ENCODE measurements around the gene ZNF787. TPM values are rescaled to one million over a fixed set of nuclear protein-coding genes. Genes with fewer than 3 reads are reported as not detected.

ZNF787 gene
- total and polyA plus RNA-seq, 2 of the 4 experiments (the other 2 are of a cell fraction), result 4.8 to 11.2 TPM

DNA sequence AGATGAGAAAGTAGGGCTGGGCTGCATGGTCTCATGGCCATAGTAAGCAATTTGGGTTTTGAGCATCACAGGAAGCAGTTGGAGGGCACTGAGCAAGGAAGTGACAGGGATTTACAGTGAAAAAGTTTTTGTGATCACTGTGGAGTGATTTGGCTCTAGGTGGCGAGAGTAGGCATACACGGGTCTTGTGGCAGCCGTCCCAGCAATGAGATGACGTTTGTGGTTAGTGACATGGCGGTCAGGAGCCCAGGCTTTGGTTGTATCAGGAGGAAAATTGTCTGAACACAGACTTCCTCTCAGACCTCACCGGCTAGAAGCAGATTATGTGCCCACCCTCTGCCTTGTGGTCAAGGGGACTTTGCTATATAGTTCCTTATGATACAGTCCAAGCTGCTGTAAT, 23.3 kb upstream of the ZNF787 start:
- Histone ChIP-seq H2BK120ac (ENCODE audit: low read depth, low read length) (no peak overlapping the region), H3K79me1 (ENCODE audit: low read depth in 1 of 2, low read length in 2 of 2) (peaks cover 18 to 40% of the 10 kb centered on the region in 2 experiments)

More for the DNA sequence above, 23.3 kb upstream of the ZNF787 start:
- BruUV-seq (replicated peaks), result no TSS peak
- H3K9ac ChIP-seq (ENCODE audit: low read depth, low read length), result no peak overlapping the region
- CTCF ChIA-PET, result no interaction called here
- peaks cover 22% of the 10 kb centered on the region for H3K9me1 ChIP-seq (ENCODE audit: insufficient read depth, low read length)
- H3K56ac ChIP-seq (ENCODE audit: extremely low read depth, insufficient read depth, low read length), result no peak overlapping the region
- no peaks in the 10 kb centered on the region for H3K9me3 ChIP-seq (ENCODE audit: control insufficient read depth, insufficient read depth, low read length)
- H3K18ac ChIP-seq (ENCODE audit: low read depth, low read length), result no peak overlapping the region
- no peak overlapping the region for H3K27ac ChIP-seq (ENCODE audit: insufficient read depth, low read length)
- H4K91ac ChIP-seq (ENCODE audit: insufficient read depth, low read depth, low read length), result no peak overlapping the region
- no peak for TF ChIP-seq MAFK (IDR thresholded peaks at IDR 0.05; ENCODE audit: low read depth, low read length)
- TF ChIP-seq SMC3 (IDR thresholded peaks at IDR 0.05; ENCODE audit: low read depth, low read length), result no peak
- no peak for TF ChIP-seq RCOR1 (IDR thresholded peaks at IDR 0.05; ENCODE audit: insufficient replicate concordance, low read length)
- TF ChIP-seq, protein P1, sequence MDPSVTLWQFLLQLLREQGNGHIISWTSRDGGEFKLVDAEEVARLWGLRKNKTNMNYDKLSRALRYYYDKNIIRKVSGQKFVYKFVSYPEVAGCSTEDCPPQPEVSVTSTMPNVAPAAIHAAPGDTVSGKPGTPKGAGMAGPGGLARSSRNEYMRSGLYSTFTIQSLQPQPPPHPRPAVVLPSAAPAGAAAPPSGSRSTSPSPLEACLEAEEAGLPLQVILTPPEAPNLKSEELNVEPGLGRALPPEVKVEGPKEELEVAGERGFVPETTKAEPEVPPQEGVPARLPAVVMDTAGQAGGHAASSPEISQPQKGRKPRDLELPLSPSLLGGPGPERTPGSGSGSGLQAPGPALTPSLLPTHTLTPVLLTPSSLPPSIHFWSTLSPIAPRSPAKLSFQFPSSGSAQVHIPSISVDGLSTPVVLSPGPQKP (IDR thresholded peaks at IDR 0.05; ENCODE audit: borderline replicate concordance, low read depth, low read length), result no peak
- no peak for TF ChIP-seq NFE2L2 (IDR thresholded peaks at IDR 0.05; ENCODE audit: low read depth, low read length)
- TF ChIP-seq RFX5 (IDR thresholded peaks at IDR 0.05; ENCODE audit: low read depth, low read length), result no peak
- H2AK5ac ChIP-seq (ENCODE audit: low read depth, low read length), result no peak overlapping the region
- in situ Hi-C loops (cut with MboI; ENCODE audit: low sequenced_read_pairs), result loop anchor here (25.0 kb wide), 2 partner anchors 457 to 1682 kb away; partner anchors contain the start of genes CDC42EP5, EPN1 and LENG9
- WGBS, 2 experiments (ENCODE audit: extremely low coverage in 2 of 2, insufficient read length in 1 of 2), result no CpG with 5 or more reads among the region's 6 CpGs
- no peak overlapping the region for H3K4me3 ChIP-seq (ENCODE audit: insufficient read depth, low read depth, low read length)
- intact Hi-C loops (cut with micrococcal nuclease), result no loop called here
- no peak overlapping the region for H2BK5ac ChIP-seq (ENCODE audit: low read depth, low read length, poor library complexity, severe bottlenecking)
- POLR2A ChIA-PET (ENCODE audit: unreplicated experiment), result no interaction called here
- no peak overlapping the region for H2AFZ ChIP-seq (replicated peaks; ENCODE audit: low read length, poor library complexity)
- H3K36me3 ChIP-seq (ENCODE audit: control insufficient read depth, insufficient read depth, low read length), result peaks cover 27% of the 10 kb centered on the region
- H3K4me1 ChIP-seq (ENCODE audit: control insufficient read depth, insufficient read depth, low read length), result no peaks in the 10 kb centered on the region; the same call in 1 of the 2 replicates
- no peaks in the 10 kb centered on the region for H3K27me3 ChIP-seq (ENCODE audit: control insufficient read depth, insufficient read depth, low read length)
- no peak overlapping the region for H3K4ac ChIP-seq (ENCODE audit: low read depth, low read length)
- DNase-seq (no peak), ATAC-seq (ENCODE audit: low read depth) (no peak)
- dilution Hi-C loops (cut with HindIII; ENCODE audit: low sequenced_read_pairs, unreplicated experiment), result no loop called here
- no peak overlapping the region for H4K5ac ChIP-seq (ENCODE audit: low read depth, low read length)
- H2BK15ac ChIP-seq (ENCODE audit: low read depth, low read length), result no peak overlapping the region
- H4K20me1 ChIP-seq (ENCODE audit: insufficient read depth, low read length), result peaks cover 4% of the 10 kb centered on the region; the same call in 1 of the 2 replicates
- no peak overlapping the region for H2AK9ac ChIP-seq (replicated peaks; ENCODE audit: low read depth, low read length, poor library complexity)
- H3K14ac ChIP-seq (replicated peaks; ENCODE audit: low read depth, low read length), result no peak overlapping the region
- H2BK20ac ChIP-seq (ENCODE audit: low read depth, low read length), result no peak overlapping the region
- H4K8ac ChIP-seq (ENCODE audit: low read depth in 2 of 2, low read length in 2 of 2), result no peak overlapping the region
- no peak overlapping the region for H3K23ac ChIP-seq (ENCODE audit: low read depth, low read length)
- no peak overlapping the region for H3K4me2 ChIP-seq (ENCODE audit: low read depth, low read length)

Data from IMR-90 (cell line).